ENCODE results near the gene YLPM1.

YLPM1 gene

DNA sequence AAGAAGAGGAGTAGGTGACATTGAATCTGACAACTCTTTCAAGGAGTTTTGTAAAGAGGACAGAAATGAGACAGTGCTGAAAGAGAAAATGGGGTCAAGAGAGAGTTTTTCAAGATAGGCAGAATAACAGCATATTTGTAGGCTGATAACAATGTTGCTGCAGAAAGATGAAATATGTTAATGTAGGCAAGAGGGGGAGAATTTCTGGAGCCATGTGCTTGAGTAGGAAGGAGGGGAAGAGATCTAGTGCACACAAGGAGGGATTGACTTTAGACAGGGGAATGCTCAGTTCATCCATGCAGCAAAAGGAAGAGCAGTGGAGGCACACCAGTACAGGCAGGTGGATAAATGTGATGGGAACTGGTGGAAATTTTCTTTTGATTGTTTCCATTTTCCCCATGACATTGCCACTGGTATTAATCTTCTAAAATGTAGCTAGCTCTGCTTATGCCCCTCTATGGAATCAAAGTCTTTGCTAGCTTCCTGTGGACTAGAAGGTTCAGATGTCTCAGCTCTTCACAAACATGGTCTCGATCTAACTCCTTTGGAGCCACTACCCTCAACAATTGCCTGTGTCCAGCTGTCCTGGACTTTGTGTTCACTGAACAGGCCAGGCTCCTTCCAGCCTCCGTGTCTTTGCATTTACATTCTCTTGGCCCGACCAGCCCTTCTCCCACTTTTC is 103.7 kb downstream of the YLPM1 start:
- in situ Hi-C loops (cut with MboI; ENCODE audit: low sequenced_read_pairs), result no loop called here

- in situ Hi-C loops (cut with MboI; ENCODE audit: low sequenced_read_pairs), result no loop called here
Observed at GRCh38 chr14:74867673-74868072, 104.6 kb downstream of the YLPM1 start.

DNA sequence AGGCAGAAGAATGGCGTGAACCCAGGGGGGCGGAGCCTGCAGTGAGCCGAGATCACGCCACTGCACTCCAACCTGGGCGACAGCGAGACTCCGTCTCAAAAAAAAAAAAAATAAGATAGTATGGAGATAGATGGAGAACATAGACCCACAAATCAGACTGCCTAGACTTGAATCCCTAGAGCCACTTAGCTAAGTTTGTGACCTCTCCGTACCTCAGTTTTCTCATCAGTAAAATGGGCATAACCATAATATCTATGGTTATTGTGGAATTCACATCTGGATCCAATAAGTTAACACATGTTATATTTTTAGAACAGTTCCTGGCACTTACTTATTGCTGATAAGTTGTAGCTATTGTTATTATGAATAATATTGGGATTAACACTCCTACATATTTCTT is 105.6 kb downstream of the YLPM1 start:
- in situ Hi-C loops (cut with MboI; ENCODE audit: low sequenced_read_pairs), result no loop called here

GRCh38 chr14:74871819-74872218 is 108.7 kb downstream of the YLPM1 start:
- in situ Hi-C loops (cut with MboI; ENCODE audit: low sequenced_read_pairs), result no loop called here

DNA sequence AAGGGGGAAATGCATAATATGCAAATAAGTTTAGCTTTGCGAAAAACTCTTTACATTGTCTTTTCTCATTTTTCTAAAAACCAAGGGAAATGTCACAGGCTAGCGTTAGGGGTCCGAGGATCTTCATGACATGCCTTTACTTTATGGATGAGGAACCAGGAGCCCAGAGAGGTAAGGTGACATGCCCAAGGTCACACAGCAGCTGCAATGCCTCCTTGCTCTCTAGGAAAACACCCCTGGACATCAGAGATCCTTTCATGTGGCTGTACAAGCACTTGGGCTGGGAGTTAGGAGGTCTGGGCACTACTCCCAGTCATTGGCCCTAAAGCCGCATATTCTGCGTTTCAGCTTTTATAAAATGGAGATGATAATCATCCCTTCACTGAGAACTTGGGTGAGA is 112.1 kb downstream of the YLPM1 start:
- in situ Hi-C loops (cut with MboI; ENCODE audit: low sequenced_read_pairs), result no loop called here

- in situ Hi-C loops (cut with MboI; ENCODE audit: low sequenced_read_pairs), result no loop called here
Observed at GRCh38 chr14:74875941-74876913, 113.1 kb downstream of the YLPM1 start, which contains the start of gene PROX2. Gene PROX2, minus strand, starts transcription at chr14:74876145. Its CDS starts 12,311 bp downstream, at chr14:74863834.

GRCh38 chr14:74879427-74880182 is 116.5 kb downstream of the YLPM1 start:
- in situ Hi-C loops (cut with MboI; ENCODE audit: low sequenced_read_pairs), result no loop called here

DNA sequence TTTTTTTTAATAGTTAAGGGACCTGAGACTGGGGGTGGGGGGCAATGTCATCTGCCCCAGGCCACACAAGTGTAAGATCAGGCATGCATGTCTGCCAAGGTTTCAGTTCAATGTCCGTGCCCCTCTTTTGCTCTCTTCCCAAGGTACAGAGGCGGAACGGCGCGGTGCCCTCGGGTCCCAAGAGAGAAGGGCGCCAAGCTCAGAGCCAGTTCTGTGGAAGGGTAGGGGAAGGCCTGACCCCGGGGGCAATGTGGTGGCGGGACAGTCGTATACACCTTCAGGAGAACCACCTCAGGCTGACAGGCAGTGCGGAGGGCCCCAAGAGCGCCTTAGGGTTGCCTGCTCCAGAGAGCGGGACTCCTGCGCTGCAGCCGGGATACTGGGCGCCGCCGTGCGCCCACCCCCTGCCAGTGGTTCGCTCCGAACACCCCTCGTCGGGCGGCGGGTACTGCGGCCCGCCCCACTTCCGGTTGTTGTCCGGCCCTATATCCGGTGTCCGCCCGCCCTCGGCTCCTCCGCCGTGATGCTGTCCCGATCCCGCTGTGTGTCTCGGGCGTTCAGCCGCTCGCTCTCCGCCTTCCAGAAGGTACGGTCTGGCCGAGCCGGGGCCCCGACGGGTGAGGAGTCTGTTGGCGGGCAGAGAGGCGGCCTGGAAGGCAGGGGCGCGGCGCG is 118.5 kb downstream of the YLPM1 start, which contains the start of gene DLST:
TSS of gene DLST (plus strand) at position 486 of the 672 bp plus-strand sequence. CDS start at position 524, 38 bp downstream.
- in situ Hi-C loops (cut with MboI; ENCODE audit: low sequenced_read_pairs), result no loop called here

DNA sequence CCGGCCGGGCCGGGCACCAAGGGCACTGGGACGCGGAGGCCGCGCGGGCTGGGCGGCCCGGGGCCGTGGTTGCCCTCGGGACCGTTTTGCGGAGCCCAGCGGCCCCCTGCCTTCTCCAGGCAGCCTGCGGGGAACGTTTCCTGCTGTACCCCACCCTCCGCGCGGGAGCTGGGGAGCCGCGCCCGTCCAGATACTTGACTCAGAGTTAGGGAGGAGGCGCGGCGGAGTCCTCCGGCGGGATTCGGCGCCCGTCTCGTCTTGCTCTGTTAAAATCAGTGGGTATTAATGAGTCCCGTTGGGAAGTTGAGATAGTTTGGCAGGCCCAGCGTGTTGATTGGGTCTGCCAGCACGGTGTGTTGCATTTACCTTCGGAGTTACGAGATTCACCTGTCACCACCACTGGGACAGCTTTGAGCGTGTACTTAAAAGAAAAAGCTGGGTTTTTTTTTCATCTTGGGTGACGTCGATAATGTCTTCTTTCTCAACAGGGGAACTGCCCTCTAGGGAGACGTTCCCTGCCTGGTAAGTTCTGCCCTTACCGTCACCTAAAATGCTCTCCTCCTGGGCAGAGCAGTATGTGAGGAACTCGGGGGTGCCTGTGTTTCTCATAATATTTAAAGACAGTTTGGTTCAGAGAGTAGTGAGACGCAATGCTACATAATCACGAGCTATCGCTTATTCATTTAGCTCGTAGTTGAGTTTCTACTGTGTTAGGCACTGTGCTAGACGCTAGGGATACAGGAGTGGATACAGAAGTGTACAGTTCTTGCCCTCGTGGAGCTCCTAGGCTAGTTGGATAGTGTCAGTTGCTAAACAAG is 119.2 kb downstream of the YLPM1 start:
- in situ Hi-C loops (cut with MboI; ENCODE audit: low sequenced_read_pairs), result no loop called here
